Right cardiac atrium (tissue), 5 donors: ENCODE data around the gene PCGF6. TPM values are rescaled to one million over a fixed set of nuclear protein-coding genes. Genes with fewer than 3 reads are reported as not detected.

Source experiments
- ATAC-seq, 2 donors: fragments of 200-7000 bp; cut with Tn5 transposase; one replicate each; pipeline versions ENCODE4 v1.8.0 to v1.9.1; 2020; ENCODE audit warnings: moderate library complexity in 2 of 2, mild to moderate bottlenecking in 1 of 2
- DNase-seq, 3 donors: peaks; one replicate each; pipeline ENCODE4 v3.0.0-alpha.2; 2020
- H3K27ac ChIP-seq: one replicate; pipeline ENCODE4 v1.5.1; 2013; ENCODE audit warnings: mild to moderate bottlenecking, low read length, control low read depth, moderate library complexity
- H3K27me3 ChIP-seq: one replicate; pipeline ENCODE4 v1.6.1; 2013; ENCODE audit not compliant: control insufficient read depth, insufficient read depth
- H3K4me1 ChIP-seq: one replicate; pipeline ENCODE4 v1.6.1; 2013; ENCODE audit warnings: low read length; ENCODE audit not compliant: control insufficient read depth, insufficient read depth
- H3K4me3 ChIP-seq: one replicate; pipeline ENCODE4 v1.5.1; 2013; ENCODE audit warnings: low read length, control low read depth
- H3K9me3 ChIP-seq: one replicate; pipeline ENCODE4 v1.6.1; 2013; ENCODE audit warnings: low read length; ENCODE audit not compliant: control insufficient read depth
- WGBS: extraction: QIAGEN DNeasy Blood & Tissue Kit; methylation state at CpG from one replicate; pipeline ENCODE4 v1.1.7; 2013; 5-methylcytosine and 5-hydroxymethylcytosine counted together
- intact Hi-C, 4 donors: fragments of 100-400 bp; cut with DNase I; formaldehyde crosslinking; loops; one replicate each; pipeline versions ENCODE4 v1.11.0 to v1.14.0; 2022 to 2023
- microRNA-seq, 2 donors: library from miRNA; unstranded; fragments of <30 nt; microRNA quantifications; one replicate each; pipeline ENCODE4 v1.2.0, GENCODE V29; 2020 to 2021
- polyA plus RNA-seq: library from polyadenylated mRNA; stranded (reverse); fragments of 200-250 nt; gene quantifications from one replicate; pipeline ENCODE4 v1.2.3, GENCODE V29; 2013
- total RNA-seq, 4 donors: library from RNA; stranded (reverse); fragmentation: NEBNext Ultra II Directional; extraction: Animal tissue kit (Norgen Biotek cat#: 25700); gene quantifications; one replicate each; pipeline ENCODE4 v1.2.1, GENCODE V29; 2021
- donor health status: healthy with polysubstance abuse.
- donor health status: DM: no; HTN: yes; CAD: no.
- donor health status: DM: no; HTN: no; CAD: no.
- donor health status: DM: no; HTN: yes; CAD: no; lungs with severe emphysema.
- donor health status: DM: yes; HTN: yes; CAD: no.

PCGF6 gene
- total and polyA plus RNA-seq, 5 donors, result 5.5 to 8.6 (median 6.8) TPM

- H3K4me1 ChIP-seq, result no peaks in the 10 kb centered on the region
- H3K4me3 ChIP-seq, result no peak overlapping the region
- intact Hi-C loops, result loop anchor here in 1 of 4 donors (10.0 kb wide), 1 partner anchor 423 kb away; the partner anchor contains the start of gene CYP17A1
- ATAC-seq, result no peak
- H3K9me3 ChIP-seq, result no peaks in the 10 kb centered on the region
- DNase-seq, result no peak
- no peaks in the 10 kb centered on the region for H3K27me3 ChIP-seq
- H3K27ac ChIP-seq, result no peak overlapping the region
Observed at GRCh38 chr10:103257812-103258211, 93.1 kb downstream of the PCGF6 start.

DNA sequence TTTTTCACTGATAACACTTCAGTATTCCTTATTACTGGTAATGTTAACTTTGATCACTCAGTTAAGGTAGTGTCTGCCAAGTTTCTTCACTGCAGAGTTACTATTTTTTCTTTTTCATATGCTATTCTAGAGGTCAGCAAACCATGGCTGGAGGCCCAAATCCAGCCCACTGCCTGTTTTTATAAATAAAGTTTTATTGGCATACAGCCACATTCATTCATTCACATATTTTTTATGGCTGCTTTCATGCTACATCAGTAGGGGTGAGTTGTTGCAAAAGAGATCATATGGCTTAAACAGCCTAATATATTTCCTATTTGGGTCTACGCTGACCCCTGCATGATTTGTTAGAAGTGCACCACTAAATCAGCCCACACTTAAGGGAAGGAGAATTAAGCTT, 94.3 kb downstream of the PCGF6 start:
- intact Hi-C loops, result loop anchor here in 1 of 4 donors (10.0 kb wide), 1 partner anchor 422 kb away; the partner anchor contains the start of gene CYP17A1
- Histone ChIP-seq H3K4me1 (no peaks in the 10 kb centered on the region), H3K27me3 (no peaks in the 10 kb centered on the region), H3K27ac (no peak overlapping the region), H3K9me3 (no peaks in the 10 kb centered on the region), H3K4me3 (no peak overlapping the region)
- 97% methylated on average over 1 of the region's 1 CpG for WGBS
- ATAC-seq, result no peak
- no peak for DNase-seq

- Histone ChIP-seq H3K27me3 (no peaks in the 10 kb centered on the region), H3K9me3 (no peaks in the 10 kb centered on the region), H3K4me1 (no peaks in the 10 kb centered on the region), H3K4me3 (no peak overlapping the region), H3K27ac (no peak overlapping the region)
- intact Hi-C loops, result loop anchor here in 1 of 4 donors (10.0 kb wide), 1 partner anchor 420 kb away; the partner anchor contains the start of gene CYP17A1
- DNase-seq (no peak), ATAC-seq (no peak)
- WGBS, result 53% methylated on average over 4 of the region's 4 CpGs
Observed at GRCh38 chr10:103254538-103255325, 96.2 kb downstream of the PCGF6 start.

DNA sequence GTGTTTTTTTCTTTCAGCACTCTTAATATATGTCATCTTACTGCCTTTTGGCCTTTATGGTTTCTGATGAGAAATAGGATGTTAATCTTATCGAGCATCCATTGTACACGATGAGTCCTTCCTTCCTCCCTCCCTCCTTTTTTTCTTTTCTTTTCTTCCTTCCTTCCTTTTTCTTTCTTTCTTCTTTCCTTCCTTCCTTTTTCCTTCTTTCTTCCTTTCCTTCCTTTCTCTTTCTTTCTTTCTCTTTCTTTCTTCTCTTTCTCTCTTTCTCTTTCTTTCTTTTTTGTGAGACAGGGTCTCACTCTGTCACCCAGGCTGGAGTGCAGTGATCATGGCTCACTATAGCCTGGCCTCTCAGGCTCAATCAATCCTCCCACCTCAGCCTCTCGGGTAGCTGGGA, 96.8 kb downstream of the PCGF6 start:
- no peaks in the 10 kb centered on the region for H3K4me1 ChIP-seq
- WGBS, result 69% methylated on average over 3 of the region's 3 CpGs
- H3K4me3 ChIP-seq, result no peak overlapping the region
- ATAC-seq (no peak), DNase-seq (no peak)
- no peak overlapping the region for H3K27ac ChIP-seq
- no peaks in the 10 kb centered on the region for H3K9me3 ChIP-seq
- intact Hi-C loops, result loop anchor here in 1 of 4 donors (10.0 kb wide), 1 partner anchor 419 kb away; the partner anchor contains the start of gene CYP17A1
- H3K27me3 ChIP-seq, result no peaks in the 10 kb centered on the region

Small RNA genes within 50 kb of the gene (microRNA-seq; reads per million reads assigned to microRNA genes)
- 698 to 1,505 reads per million in 2 donors for gene MIR1307

Other genes starting within 250 kb of the PCGF6 start
- gene NT5C2, start 157.9 kb downstream of the PCGF6 start, total RNA-seq, result 10 to 100 TPM; 34.7 to 46.1 (median 39.4) TPM
- 23.3 TPM for gene NT5C2, start 157.9 kb downstream of the PCGF6 start, polyA plus RNA-seq
- gene RPEL1, start 105.3 kb downstream of the PCGF6 start, total RNA-seq, result not detected
- gene RPEL1, start 105.3 kb downstream of the PCGF6 start, polyA plus RNA-seq, result not detected
- gene INA, start 74.0 kb downstream of the PCGF6 start, total RNA-seq, result not detected
- 0.16 TPM for gene INA, start 74.0 kb downstream of the PCGF6 start, polyA plus RNA-seq
- 1 to 10 TPM; 1.6 to 2.9 (median 2.0) TPM for gene TAF5, start 16.8 kb upstream of the PCGF6 start, total RNA-seq
- gene TAF5, start 16.8 kb upstream of the PCGF6 start, polyA plus RNA-seq, result 1.5 TPM
- gene ATP5MK, start 45.3 kb upstream of the PCGF6 start, total RNA-seq, result 100 to 1,000 TPM; 819 to 995 (median 889) TPM
- gene ATP5MK, start 45.3 kb upstream of the PCGF6 start, polyA plus RNA-seq, result 3,797 TPM
- gene PDCD11, start 45.5 kb upstream of the PCGF6 start, total RNA-seq, result 10 to 100 TPM in 3 of 4 donors, 1 to 10 TPM in 1; 9.4 to 15.7 (median 12.1) TPM
- 7.6 TPM for gene PDCD11, start 45.5 kb upstream of the PCGF6 start, polyA plus RNA-seq
- gene CALHM2, start 101.2 kb upstream of the PCGF6 start, total RNA-seq, result 10 to 100 TPM; 24.6 to 31.9 (median 30.3) TPM
- 22.1 TPM for gene CALHM2, start 101.2 kb upstream of the PCGF6 start, polyA plus RNA-seq
- gene CALHM1, start 107.8 kb upstream of the PCGF6 start, total RNA-seq, result not detected
- gene CALHM1, start 107.8 kb upstream of the PCGF6 start, polyA plus RNA-seq, result not detected
- not detected for gene CALHM3, start 128.1 kb upstream of the PCGF6 start, total RNA-seq
- not detected for gene CALHM3, start 128.1 kb upstream of the PCGF6 start, polyA plus RNA-seq
- under 1 TPM; 0.11 to 0.20 (median 0.14) TPM for gene NEURL1, start 142.6 kb upstream of the PCGF6 start, total RNA-seq
- 0.16 TPM for gene NEURL1, start 142.6 kb upstream of the PCGF6 start, polyA plus RNA-seq